Colonic mucosa (tissue), 4 donors: ENCODE measurements around the gene RIMBP2. TPM values are rescaled to one million over a fixed set of nuclear protein-coding genes. Genes with fewer than 3 reads are reported as not detected.

Experiments used
- DNase-seq: peaks from one replicate; pipeline ENCODE4 v3.0.0-alpha.2; 2020
- H3K27ac ChIP-seq: fragments of 200-600 bp; one replicate; pipeline ENCODE4 v1.8.0; 2021
- H3K27me3 ChIP-seq: fragments of 200-600 bp; one replicate; pipeline ENCODE4 v1.8.0; 2021
- H3K36me3 ChIP-seq: fragments of 200-600 bp; one replicate; pipeline ENCODE4 v1.8.0; 2021
- H3K4me1 ChIP-seq: fragments of 200-600 bp; one replicate; pipeline ENCODE4 v1.8.0; 2021; ENCODE audit warnings: mild to moderate bottlenecking
- H3K4me3 ChIP-seq: fragments of 200-600 bp; one replicate; pipeline ENCODE4 v1.8.0; 2021
- H3K9ac ChIP-seq, 2 donors: one replicate each; pipeline ENCODE4 v1.7.0; 2013; ENCODE audit warnings: control low read depth in 2 of 2, low read depth in 2 of 2, low read length in 2 of 2
- H3K9me3 ChIP-seq: fragments of 200-600 bp; one replicate; pipeline ENCODE4 v1.8.0; 2021
- intact Hi-C: fragments of 100-400 bp; cut with DNase I; formaldehyde crosslinking; loops from one replicate; pipeline ENCODE4 v1.14.1; 2022
- total RNA-seq, 2 donors: library from RNA; stranded (reverse); fragmentation: NEBNext Ultra II Directional in 1 of 2; extraction: Animal tissue kit (Norgen Biotek cat#: 25700) in 1 of 2; gene quantifications; one replicate each; pipeline ENCODE4 v1.2.1, GENCODE V29; 2021
- TF ChIP-seq, protein P1 (sequence below): fragments of 200-600 bp; IDR thresholded peaks from one replicate; pipeline ENCODE4 v1.8.0; 2022; ENCODE audit warnings: antibody characterized with exemption, mild to moderate bottlenecking
- donor health status: healthy.
- donor health status: DM: no; HTN: no; CAD: no.
- donor health status: DM: no; HTN: no; CAD: no.

RIMBP2 gene
- total RNA-seq, 2 donors from 2014 or later: 4.8 to 5.6 TPM

DNA sequence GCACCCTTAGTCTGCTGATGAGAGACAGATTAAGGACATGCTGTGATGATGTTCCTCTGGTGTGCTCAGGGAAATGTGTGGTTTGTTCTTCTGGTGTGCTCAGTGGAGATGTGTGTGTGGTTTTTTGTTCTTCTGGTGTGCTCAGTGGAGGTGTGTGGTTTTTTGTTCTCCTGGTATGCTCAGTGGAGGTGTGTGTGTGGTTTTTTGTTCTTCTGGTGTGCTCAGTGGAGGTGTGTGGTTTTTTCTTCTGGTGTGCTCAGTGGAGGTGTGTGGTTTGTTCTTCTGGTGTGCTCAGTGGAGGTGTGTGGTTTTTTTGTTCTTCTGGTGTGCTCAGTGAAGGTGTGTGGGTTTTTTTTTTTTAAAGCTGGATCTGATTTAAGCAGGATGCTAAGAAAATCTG, 363.0 kb downstream of the RIMBP2 start:
- Histone ChIP-seq H3K9ac (no peak overlapping the region), H3K4me1 (no peaks in the 10 kb centered on the region), H3K36me3 (no peaks in the 10 kb centered on the region), H3K4me3 (no peak overlapping the region), H3K27me3 (no peaks in the 10 kb centered on the region), H3K27ac (no peak overlapping the region), H3K9me3 (no peaks in the 10 kb centered on the region)
- TF ChIP-seq, protein P1, sequence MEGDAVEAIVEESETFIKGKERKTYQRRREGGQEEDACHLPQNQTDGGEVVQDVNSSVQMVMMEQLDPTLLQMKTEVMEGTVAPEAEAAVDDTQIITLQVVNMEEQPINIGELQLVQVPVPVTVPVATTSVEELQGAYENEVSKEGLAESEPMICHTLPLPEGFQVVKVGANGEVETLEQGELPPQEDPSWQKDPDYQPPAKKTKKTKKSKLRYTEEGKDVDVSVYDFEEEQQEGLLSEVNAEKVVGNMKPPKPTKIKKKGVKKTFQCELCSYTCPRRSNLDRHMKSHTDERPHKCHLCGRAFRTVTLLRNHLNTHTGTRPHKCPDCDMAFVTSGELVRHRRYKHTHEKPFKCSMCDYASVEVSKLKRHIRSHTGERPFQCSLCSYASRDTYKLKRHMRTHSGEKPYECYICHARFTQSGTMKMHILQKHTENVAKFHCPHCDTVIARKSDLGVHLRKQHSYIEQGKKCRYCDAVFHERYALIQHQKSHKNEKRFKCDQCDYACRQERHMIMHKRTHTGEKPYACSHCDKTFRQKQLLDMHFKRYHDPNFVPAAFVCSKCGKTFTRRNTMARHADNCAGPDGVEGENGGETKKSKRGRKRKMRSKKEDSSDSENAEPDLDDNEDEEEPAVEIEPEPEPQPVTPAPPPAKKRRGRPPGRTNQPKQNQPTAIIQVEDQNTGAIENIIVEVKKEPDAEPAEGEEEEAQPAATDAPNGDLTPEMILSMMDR: no peak
- intact Hi-C loops: no loop called here
- DNase-seq: no peak

DNA sequence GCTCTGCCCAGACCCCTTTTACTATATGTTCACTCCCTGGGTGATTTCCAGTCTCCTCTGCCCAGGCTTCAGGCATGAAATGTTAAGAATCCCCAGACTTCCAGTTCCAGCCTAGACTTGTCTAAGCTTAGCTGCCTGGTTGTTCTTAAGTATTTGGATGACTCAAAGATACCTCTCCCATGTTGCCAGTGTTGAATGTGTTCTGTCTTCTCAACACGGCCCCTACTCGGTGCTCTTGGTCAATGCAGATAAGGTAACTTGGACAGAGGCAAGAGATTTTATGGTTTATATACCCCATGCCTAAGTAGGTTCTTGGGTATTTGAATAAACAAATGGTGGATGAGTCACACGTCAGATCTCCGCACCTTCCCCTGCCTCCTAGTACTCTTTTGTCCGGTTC, 364.8 kb downstream of the RIMBP2 start:
- no peaks in the 10 kb centered on the region for H3K36me3 ChIP-seq
- no peak overlapping the region for H3K27ac ChIP-seq
- no peaks in the 10 kb centered on the region for H3K4me1 ChIP-seq
- no peak overlapping the region for H3K9ac ChIP-seq
- H3K27me3 ChIP-seq: no peaks in the 10 kb centered on the region
- intact Hi-C loops: no loop called here
- TF ChIP-seq, protein P1: no peak
- no peaks in the 10 kb centered on the region for H3K9me3 ChIP-seq
- no peak for DNase-seq
- no peak overlapping the region for H3K4me3 ChIP-seq

DNA sequence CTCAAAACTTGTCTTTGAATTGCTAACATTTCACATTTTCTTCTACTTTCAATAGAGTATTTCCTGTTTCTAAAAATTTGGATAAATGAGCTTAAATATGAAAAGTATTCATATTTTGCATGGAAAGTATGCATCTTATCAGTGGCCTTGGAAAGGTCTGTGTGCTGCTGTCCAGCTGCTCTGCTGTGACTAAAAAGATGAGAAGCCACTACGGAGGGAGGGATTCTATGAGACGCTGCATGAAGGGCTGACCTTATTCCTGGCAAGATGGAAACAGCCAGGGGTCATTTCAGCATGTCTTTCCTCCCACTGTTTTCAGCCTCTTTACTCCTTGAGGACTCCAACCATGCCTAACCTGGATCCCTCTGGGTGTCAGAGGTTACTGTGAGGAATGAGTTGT, 365.4 kb downstream of the RIMBP2 start:
- DNase-seq: no peak
- Histone ChIP-seq H3K36me3 (no peaks in the 10 kb centered on the region), H3K9ac (no peak overlapping the region), H3K9me3 (no peaks in the 10 kb centered on the region), H3K4me1 (no peaks in the 10 kb centered on the region), H3K27ac (no peak overlapping the region), H3K4me3 (no peak overlapping the region), H3K27me3 (no peaks in the 10 kb centered on the region)
- intact Hi-C loops: no loop called here
- TF ChIP-seq, protein P1: no peak

DNA sequence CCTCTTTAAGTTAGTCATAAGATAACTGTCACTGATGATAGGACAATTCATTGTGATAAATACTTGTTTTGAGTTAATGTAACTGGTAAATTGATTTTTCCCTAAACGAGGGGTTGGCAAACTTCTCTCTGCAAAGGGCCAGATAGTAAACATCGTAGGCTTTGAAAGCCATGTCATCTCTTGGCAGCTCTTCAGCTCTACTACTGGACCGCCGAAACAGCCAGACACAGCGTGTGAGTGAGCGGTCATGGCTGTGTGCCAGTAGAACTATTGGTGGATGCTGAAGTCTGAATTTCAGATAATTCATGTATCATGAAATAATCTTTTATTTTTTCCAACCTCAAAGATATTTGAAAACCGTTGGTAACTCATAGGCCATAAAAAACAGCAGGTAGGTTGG, 368.5 kb downstream of the RIMBP2 start:
- Histone ChIP-seq H3K27ac (no peak overlapping the region), H3K27me3 (no peaks in the 10 kb centered on the region), H3K9ac (no peak overlapping the region), H3K36me3 (no peaks in the 10 kb centered on the region), H3K9me3 (no peaks in the 10 kb centered on the region), H3K4me1 (no peaks in the 10 kb centered on the region), H3K4me3 (no peak overlapping the region)
- TF ChIP-seq, protein P1: no peak
- no peak for DNase-seq
- intact Hi-C loops: no loop called here

Other genes with a start within 250 kb of the RIMBP2 start
- 1 to 10 TPM; 2.1 to 4.8 TPM for gene STX2, start 123.0 kb upstream of the RIMBP2 start, total RNA-seq
- 100 to 1,000 TPM; 374 to 847 TPM for gene RAN, start 155.8 kb upstream of the RIMBP2 start, total RNA-seq
- 1 to 10 TPM; 3.5 to 3.6 TPM for gene ADGRD1, start 237.6 kb upstream of the RIMBP2 start, total RNA-seq